Subcutaneous adipose tissue (tissue), 4 donors: ENCODE measurements around the gene TBC1D2B. TPM values are rescaled to one million over a fixed set of nuclear protein-coding genes. Genes with fewer than 3 reads are reported as not detected.

ENCODE experiments used
- total RNA-seq, 4 donors: library from RNA; depleted of rRNA; stranded (reverse); fragments of >200 nt; gene quantifications; one replicate each; pipeline ENCODE4 v1.1.0, GENCODE V29; 2016
- TF ChIP-seq, protein P1 (sequence below): fragments of 450-650 bp; IDR thresholded peaks from one replicate; pipeline ENCODE4 v1.5.1; 2016; ENCODE audit warnings: low read depth, mild to moderate bottlenecking, control low read depth, antibody characterized with exemption, moderate library complexity

TBC1D2B gene
- 100 to 1,000 TPM in 2 of 4 donors, 10 to 100 TPM in 2; 57.6 to 112 (median 101) TPM for total RNA-seq

DNA sequence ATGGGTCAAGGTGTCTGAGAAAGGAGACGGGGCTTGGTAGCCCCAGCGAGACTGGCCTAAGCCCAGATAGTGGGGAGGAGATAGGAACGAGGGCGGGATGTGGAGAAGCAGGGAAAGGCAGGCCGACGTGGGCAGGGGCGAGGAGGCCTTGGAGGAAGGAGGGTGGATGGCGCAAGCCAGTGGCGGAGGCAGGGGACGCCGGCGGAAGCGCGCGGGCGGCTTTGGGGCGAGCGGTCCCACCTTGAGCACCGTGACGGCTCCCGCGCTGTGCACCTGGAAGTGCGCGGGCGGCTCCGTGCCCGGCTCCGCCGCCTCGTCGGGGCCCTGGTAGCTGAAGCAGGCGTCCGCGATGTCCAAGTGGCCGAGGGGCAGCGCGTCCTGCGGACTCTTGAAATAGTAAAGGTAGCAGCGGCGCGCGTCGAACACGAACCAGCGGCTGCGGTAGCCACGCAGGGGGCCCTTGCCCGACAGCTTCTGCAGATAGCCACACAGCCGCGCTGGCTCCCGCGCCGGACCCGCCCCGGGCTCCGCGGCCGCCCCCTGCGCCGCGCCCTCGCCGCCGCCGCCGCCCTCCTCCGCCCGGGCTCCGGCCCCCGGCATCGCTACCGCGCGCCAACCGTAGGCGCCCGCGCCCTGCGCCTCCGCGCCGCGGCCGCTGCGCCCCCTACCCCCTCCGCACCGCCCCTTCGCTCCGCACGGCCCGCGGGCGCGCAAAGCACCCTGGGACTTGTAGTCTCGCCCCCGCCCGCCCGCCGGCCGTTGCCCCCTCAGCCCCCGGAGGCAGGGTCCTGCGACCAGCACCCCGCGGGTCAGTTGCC, at the start of gene TBC1D2B:
TSS of gene TBC1D2B (minus strand) at position 659 of the 818 bp plus-strand sequence. CDS start at position 600, 59 bp downstream.
- TF ChIP-seq, protein P1, sequence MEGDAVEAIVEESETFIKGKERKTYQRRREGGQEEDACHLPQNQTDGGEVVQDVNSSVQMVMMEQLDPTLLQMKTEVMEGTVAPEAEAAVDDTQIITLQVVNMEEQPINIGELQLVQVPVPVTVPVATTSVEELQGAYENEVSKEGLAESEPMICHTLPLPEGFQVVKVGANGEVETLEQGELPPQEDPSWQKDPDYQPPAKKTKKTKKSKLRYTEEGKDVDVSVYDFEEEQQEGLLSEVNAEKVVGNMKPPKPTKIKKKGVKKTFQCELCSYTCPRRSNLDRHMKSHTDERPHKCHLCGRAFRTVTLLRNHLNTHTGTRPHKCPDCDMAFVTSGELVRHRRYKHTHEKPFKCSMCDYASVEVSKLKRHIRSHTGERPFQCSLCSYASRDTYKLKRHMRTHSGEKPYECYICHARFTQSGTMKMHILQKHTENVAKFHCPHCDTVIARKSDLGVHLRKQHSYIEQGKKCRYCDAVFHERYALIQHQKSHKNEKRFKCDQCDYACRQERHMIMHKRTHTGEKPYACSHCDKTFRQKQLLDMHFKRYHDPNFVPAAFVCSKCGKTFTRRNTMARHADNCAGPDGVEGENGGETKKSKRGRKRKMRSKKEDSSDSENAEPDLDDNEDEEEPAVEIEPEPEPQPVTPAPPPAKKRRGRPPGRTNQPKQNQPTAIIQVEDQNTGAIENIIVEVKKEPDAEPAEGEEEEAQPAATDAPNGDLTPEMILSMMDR = no peak

DNA sequence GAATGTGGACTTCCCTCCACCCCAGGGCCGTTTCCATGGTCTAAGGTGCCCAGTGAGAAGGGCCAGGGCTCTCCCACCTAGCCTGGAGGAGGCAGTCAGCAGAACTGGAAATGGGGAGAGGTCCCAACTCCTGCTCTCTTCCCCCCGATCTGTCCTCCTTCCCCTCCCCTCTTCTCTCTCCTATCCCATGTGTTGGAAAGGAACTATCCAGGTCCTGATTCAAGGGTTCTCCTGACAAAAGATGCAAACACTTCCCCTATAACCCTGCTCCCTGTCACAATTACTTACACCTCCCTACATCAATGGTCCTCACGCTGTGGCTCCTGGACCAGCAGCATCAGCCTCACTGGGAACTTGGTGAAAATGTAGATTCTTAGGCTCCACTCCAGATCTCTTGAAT, 47.8 kb upstream of the TBC1D2B start:
- TF ChIP-seq, protein P1 = no peak

DNA sequence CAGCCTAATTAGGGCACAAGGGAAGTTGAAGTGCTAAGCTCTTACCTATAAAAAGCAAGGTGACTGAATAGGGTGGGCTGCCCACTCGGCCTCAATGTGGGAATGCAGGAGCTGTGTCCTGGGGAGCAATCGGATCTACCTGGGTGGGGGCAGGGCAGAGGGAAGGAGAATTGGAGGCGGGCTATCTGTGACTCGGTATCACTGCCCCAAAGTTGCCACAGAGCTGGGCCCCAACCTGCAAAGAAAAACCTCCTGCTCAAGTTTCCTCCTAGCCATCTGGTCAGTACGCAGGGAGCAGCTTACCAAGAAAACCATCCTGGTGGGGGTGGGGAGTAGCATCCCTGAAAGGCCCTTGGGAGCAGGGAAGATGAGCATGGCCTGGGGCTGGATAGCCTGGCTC, 43.0 kb upstream of the TBC1D2B start:
- TF ChIP-seq, protein P1 = no peak

DNA sequence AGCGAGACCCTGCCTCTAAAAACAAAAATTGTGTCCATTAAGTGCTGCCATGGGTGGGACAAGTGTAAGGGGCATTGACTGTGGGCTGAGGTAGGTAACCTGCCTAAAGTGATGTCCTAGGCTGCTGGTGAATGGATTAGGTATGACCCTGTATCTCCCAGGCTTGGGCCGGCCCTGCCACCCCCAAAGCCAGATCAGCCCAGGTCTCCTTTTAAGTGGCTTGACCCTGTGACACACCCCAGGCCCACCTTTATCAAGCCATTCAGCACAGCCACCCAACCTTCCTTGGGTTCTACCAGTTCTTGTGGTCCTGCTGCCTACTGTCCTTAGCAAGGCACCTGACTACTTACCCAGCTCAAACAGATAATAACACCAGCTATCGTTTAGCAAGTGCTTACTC, 35.0 kb upstream of the TBC1D2B start:
- TF ChIP-seq, protein P1 = no peak

DNA sequence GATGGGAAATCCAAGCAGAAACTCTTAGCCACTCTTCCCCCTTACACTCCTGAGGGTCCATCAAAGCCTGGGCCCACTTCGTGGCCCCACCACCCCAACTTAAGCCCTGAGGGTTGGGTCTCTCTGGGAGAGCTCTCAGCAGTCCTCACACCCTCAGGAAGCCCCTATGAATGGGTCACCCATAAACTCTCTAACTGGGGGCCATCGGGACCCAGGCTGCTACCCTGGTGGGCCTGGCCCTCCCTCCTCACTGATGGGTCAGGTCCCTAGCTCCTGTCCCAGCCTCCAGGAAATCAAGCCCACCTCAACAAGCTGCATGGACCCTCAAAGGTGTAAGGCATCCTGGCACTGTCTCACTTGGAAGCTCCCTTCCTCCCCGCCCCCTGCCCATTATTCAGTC, 34.3 kb upstream of the TBC1D2B start:
- TF ChIP-seq, protein P1 = no peak

DNA sequence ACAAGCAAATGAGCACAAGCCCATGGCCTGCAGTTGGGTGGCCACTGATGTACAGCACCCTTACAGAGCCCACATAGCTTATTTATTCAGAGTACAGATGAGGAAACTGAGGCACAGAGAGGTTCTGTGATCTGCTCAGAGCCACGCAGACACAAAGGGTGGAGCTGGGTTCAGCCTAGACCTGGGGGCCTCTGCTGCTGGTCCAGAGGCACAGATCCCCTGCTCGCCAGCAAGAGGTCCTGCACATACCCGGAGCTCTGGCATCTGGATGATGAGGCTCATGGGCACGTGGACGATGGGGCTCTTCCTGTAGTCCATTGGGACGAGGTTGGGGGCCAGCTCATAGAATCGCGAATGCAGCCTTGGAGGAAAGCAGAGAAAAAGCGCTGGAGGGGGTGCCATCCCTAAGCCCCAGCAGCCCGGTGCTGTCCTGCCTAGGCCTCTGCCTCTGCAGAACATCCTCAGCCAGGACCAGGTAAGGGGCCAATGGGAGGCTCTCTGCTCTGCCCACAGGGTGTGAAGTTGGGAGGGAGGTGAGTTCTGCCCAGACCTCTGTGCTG, 33.5 kb upstream of the TBC1D2B start:
- TF ChIP-seq, protein P1 = no peak

DNA sequence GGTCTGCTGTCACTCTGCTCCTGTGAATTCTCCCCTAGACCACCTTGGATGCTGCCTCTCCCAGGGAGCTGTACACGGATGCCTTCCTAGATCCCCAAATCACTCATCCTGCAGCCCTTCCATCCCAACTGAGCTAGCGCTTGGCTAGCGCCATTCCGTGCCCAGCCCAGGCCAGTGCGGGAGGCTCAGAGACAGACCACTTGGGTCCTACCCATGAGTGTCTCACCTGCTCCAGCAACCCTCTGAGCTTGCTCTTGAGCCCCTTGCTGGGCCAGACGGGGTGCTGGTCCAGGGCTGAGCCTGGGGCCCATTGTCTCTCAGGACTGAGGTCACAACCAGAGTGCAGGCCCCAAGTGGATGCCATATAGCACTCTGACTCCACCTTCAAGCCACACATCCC, 32.6 kb upstream of the TBC1D2B start:
- TF ChIP-seq, protein P1 = no peak
